Measurements from ENCODE around the gene MIEF2.

DNA sequence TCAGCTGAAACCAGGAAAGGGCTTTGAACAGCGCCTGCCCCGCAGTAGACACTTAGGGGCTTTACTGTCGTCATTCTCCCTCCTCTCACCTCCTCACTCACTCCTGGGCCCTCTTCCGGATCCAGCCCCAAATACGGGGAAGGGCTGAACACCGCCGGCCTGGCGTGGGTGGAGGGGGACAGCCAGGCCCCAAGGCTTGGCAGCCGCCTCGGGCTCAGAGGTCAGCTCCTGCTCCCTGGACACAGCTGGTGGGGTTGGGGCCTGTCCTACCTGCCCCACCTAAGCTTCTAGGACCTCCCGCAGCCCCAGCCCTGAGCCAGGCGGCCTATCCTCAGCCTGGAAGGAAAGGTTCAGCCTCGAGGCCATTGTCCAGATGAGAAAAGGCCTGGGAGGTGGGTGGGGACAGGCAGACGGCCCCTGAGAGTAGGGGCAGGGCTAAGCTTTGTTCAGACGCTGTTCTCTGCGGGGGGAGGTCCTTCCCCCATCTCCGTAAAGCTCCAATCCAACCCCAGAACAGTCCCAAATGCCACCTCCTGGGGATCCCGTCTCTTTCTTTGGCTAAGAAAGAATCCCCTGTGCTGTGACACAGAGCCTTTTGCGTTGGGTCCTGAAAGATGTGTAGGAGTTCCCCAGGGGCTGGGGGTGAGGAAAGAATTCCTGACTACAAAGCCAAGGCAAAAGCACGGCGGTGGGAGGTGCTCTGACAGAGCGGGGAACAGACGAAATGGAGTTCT is 35.9 kb upstream of the MIEF2 start:
- TF ChIP-seq EP300 (IDR thresholded peaks at IDR 0.05), result no peak
- TF ChIP-seq POLR2A (IDR thresholded peaks at IDR 0.05), result no peak
- TF ChIP-seq, protein P1, sequence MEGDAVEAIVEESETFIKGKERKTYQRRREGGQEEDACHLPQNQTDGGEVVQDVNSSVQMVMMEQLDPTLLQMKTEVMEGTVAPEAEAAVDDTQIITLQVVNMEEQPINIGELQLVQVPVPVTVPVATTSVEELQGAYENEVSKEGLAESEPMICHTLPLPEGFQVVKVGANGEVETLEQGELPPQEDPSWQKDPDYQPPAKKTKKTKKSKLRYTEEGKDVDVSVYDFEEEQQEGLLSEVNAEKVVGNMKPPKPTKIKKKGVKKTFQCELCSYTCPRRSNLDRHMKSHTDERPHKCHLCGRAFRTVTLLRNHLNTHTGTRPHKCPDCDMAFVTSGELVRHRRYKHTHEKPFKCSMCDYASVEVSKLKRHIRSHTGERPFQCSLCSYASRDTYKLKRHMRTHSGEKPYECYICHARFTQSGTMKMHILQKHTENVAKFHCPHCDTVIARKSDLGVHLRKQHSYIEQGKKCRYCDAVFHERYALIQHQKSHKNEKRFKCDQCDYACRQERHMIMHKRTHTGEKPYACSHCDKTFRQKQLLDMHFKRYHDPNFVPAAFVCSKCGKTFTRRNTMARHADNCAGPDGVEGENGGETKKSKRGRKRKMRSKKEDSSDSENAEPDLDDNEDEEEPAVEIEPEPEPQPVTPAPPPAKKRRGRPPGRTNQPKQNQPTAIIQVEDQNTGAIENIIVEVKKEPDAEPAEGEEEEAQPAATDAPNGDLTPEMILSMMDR (IDR thresholded peaks at IDR 0.05), result no peak
- no peak for TF ChIP-seq POLR2AphosphoS5 (IDR thresholded peaks at IDR 0.05)
